Bronchial epithelial cell (primary cell): ENCODE data around the gene MCF2L2. TPM values are rescaled to one million over a fixed set of nuclear protein-coding genes. Genes with fewer than 3 reads are reported as not detected.

Experiments
- DNase-seq: peaks from one replicate; pipeline ENCODE4 v3.0.0-alpha.2; 2010; ENCODE audit warnings: low read depth
- FAIRE-seq: peaks from 2 replicates; lab custom pipeline; 2011; peaks lifted over from hg19 to GRCh38; lab: Jason Lieb, UNC
- H3K27me3 ChIP-seq: 2 replicates; pipeline ENCODE4 v1.5.1; 2011; ENCODE audit warnings: low read length; ENCODE audit not compliant: control insufficient read depth, insufficient read depth
- H3K36me3 ChIP-seq: 2 replicates; pipeline ENCODE4 v1.5.1; 2011; ENCODE audit warnings: low read length; ENCODE audit not compliant: control insufficient read depth, insufficient read depth
- H3K4me3 ChIP-seq: 2 replicates; pipeline ENCODE4 v1.5.1; 2011; ENCODE audit warnings: mild to moderate bottlenecking, low read depth, low read length, control low read depth
- CTCF ChIP-seq: IDR thresholded peaks from 2 replicates; pipeline ENCODE4 v1.5.1; 2011; ENCODE audit warnings: mild to moderate bottlenecking, moderate library complexity, low read length, control low read depth, inconsistent platforms; ENCODE audit not compliant: insufficient read depth, severe bottlenecking
- total RNA-seq: library from RNA; depleted of rRNA; stranded (reverse); fragments of >200 nt; gene quantifications from 2 replicates; pipeline ENCODE4 v1.2.1, GENCODE V29; 2014

Gene MCF2L2
- total RNA-seq, 1 donor from 2014 or later, result 0.26 TPM

- Histone ChIP-seq H3K4me3 (no peak overlapping the region), H3K27me3 (no peaks in the 10 kb centered on the region), H3K36me3 (no peaks in the 10 kb centered on the region)
- DNase-seq (no peak), FAIRE-seq (no peak)
- TF ChIP-seq CTCF, result no peak
Measured at GRCh38 chr3:183381673-183382072, 46.7 kb downstream of the MCF2L2 start.

- DNase-seq (peak; percentile 49), FAIRE-seq (no peak)
- no peak for TF ChIP-seq CTCF
- Histone ChIP-seq H3K36me3 (no peaks in the 10 kb centered on the region), H3K27me3 (no peaks in the 10 kb centered on the region), H3K4me3 (no peak overlapping the region)
Measured at GRCh38 chr3:183381179-183381578, 47.2 kb downstream of the MCF2L2 start.

GRCh38 chr3:183378951-183379350 is 49.5 kb downstream of the MCF2L2 start:
- Histone ChIP-seq H3K27me3 (no peaks in the 10 kb centered on the region), H3K4me3 (no peak overlapping the region), H3K36me3 (no peaks in the 10 kb centered on the region)
- no peak for DNase-seq
- FAIRE-seq, result no peak
- TF ChIP-seq CTCF, result no peak

- no peaks in the 10 kb centered on the region for H3K27me3 ChIP-seq
- DNase-seq (no peak), FAIRE-seq (no peak)
- no peaks in the 10 kb centered on the region for H3K36me3 ChIP-seq
- no peak for TF ChIP-seq CTCF
- no peak overlapping the region for H3K4me3 ChIP-seq
Measured at GRCh38 chr3:183378545-183378944, 49.9 kb downstream of the MCF2L2 start.

GRCh38 chr3:183378008-183378407 is 50.4 kb downstream of the MCF2L2 start:
- DNase-seq (no peak), FAIRE-seq (no peak)
- H3K36me3 ChIP-seq, result no peaks in the 10 kb centered on the region

More at GRCh38 chr3:183378008-183378407, 50.4 kb downstream of the MCF2L2 start:
- no peak overlapping the region for H3K4me3 ChIP-seq
- no peaks in the 10 kb centered on the region for H3K27me3 ChIP-seq
- no peak for TF ChIP-seq CTCF
